HepG2 (cell line): Measurements from ENCODE around the gene POLR1E. TPM values are rescaled to one million over a fixed set of nuclear protein-coding genes. Genes with fewer than 3 reads are reported as not detected.

Experiments used
- AKAP8 ChIP-seq: sonication (generic); formaldehyde crosslinking; IDR thresholded peaks from 2 replicates; pipeline ENCODE4 v1.5.1; 2020; ENCODE audit warnings: mild to moderate bottlenecking, missing genetic modification reagents
- CREM ChIP-seq, 2 experiments: sonication (generic) in 1 of 2; formaldehyde crosslinking in 1 of 2; IDR thresholded peaks; 2 replicates each; pipeline versions ENCODE4 v1.4.0 to v1.6.1; 2016 to 2020; ENCODE audit warnings: antibody characterized with exemption in 1 of 2, mild to moderate bottlenecking in 1 of 2, missing genetic modification reagents in 1 of 2
- HNRNPK ChIP-seq: fragments of 200-400 bp; formaldehyde crosslinking; IDR thresholded peaks from 2 replicates; pipeline ENCODE4 v1.6.1; 2018; ENCODE audit warnings: low read length, low read depth, moderate library complexity, mild to moderate bottlenecking; ENCODE audit not compliant: poor library complexity, severe bottlenecking
- IRF9 ChIP-seq: sonication (generic); formaldehyde crosslinking; IDR thresholded peaks from 2 replicates; pipeline ENCODE4 v1.8.0; 2022; ENCODE audit warnings: missing genetic modification reagents, mild to moderate bottlenecking, borderline replicate concordance
- KMT2B ChIP-seq: IDR thresholded peaks from 2 replicates; pipeline ENCODE4 v1.6.1; 2016; ENCODE audit warnings: missing genetic modification reagents, missing compliant biosample characterization
- MAZ ChIP-seq, 2 experiments: sonication (generic) in 1 of 2; formaldehyde crosslinking in 1 of 2; IDR thresholded peaks; 2 replicates each; pipeline versions ENCODE4 v1.5.0 to v1.6.1; 2012 to 2020; ENCODE audit warnings: low read depth in 2 of 2, mild to moderate bottlenecking in 2 of 2, borderline replicate concordance in 1 of 2, improper control_type of control experiment in 1 of 2, low read length in 1 of 2, missing genetic modification reagents in 1 of 2, moderate library complexity in 1 of 2
- MED1 ChIP-seq: sonication (generic); formaldehyde crosslinking; IDR thresholded peaks from 2 replicates; pipeline ENCODE4 v1.4.0; 2020; ENCODE audit warnings: missing genetic modification reagents
- MTF2 ChIP-seq: sonication (generic); formaldehyde crosslinking; IDR thresholded peaks from 2 replicates; pipeline ENCODE4 v1.5.0; 2020; ENCODE audit warnings: missing genetic modification reagents, borderline replicate concordance
- NR0B2 ChIP-seq: sonication (generic); formaldehyde crosslinking; IDR thresholded peaks from 2 replicates; pipeline ENCODE4 v1.4.0; 2020; ENCODE audit warnings: mild to moderate bottlenecking, missing genetic modification reagents
- NR2C2 ChIP-seq: sonication (generic); formaldehyde crosslinking; IDR thresholded peaks from 2 replicates; pipeline ENCODE4 v1.4.0; 2020; ENCODE audit warnings: missing genetic modification reagents, mild to moderate bottlenecking, moderate library complexity, borderline replicate concordance
- RFXAP ChIP-seq: sonication (generic); formaldehyde crosslinking; IDR thresholded peaks from 2 replicates; pipeline ENCODE4 v1.4.0; 2020; ENCODE audit warnings: missing genetic modification reagents, borderline replicate concordance
- RXRB ChIP-seq: IDR thresholded peaks from 2 replicates; pipeline ENCODE4 v1.6.1; 2016; ENCODE audit warnings: borderline replicate concordance, missing genetic modification reagents, missing compliant biosample characterization
- STAG1 ChIP-seq: sonication (generic); formaldehyde crosslinking; IDR thresholded peaks from 2 replicates; pipeline ENCODE4 v1.4.0; 2020; ENCODE audit warnings: missing genetic modification reagents
- ZBTB14 ChIP-seq: sonication (generic); formaldehyde crosslinking; IDR thresholded peaks from 2 replicates; pipeline ENCODE4 v1.4.0; 2020; ENCODE audit warnings: missing genetic modification reagents
- ZFY ChIP-seq: sonication (generic); formaldehyde crosslinking; IDR thresholded peaks from 2 replicates; pipeline ENCODE4 v1.4.0; 2020; ENCODE audit warnings: missing genetic modification reagents
- ZNF33B ChIP-seq: sonication (generic); formaldehyde crosslinking; IDR thresholded peaks from 2 replicates; pipeline ENCODE4 v1.5.1; 2020; ENCODE audit warnings: mild to moderate bottlenecking, missing genetic modification reagents
- ZNF598 ChIP-seq: sonication (generic); formaldehyde crosslinking; IDR thresholded peaks from 2 replicates; pipeline ENCODE4 v1.5.1; 2020; ENCODE audit warnings: mild to moderate bottlenecking, missing genetic modification reagents, borderline replicate concordance
- polyA plus RNA-seq, 8 experiments: library from polyadenylated mRNA; depleted of rRNA in 3 of 8; stranded (reverse) in 7 of 8; unstranded in 1 of 8; fragments of >200 nt; fragmentation: Illumina TruSeq in 4 of 8; extraction: Trizol in 4 of 8; gene quantifications; 2 replicates each; pipeline versions ENCODE4 v1.2.1 to v1.2.3, GENCODE V29; 2011 to 2016; ENCODE audit warnings: low read depth in 4 of 8, missing spikeins in 1 of 8, mixed read lengths in 1 of 8; ENCODE audit not compliant: insufficient read depth in 1 of 8
- total RNA-seq, 5 experiments: library from RNA; depleted of rRNA; stranded (reverse); fragments of >200 nt; fragmentation: Illumina TruSeq; extraction: Trizol; gene quantifications; 2 replicates each; pipeline ENCODE4 v1.2.3, GENCODE V29; 2016; ENCODE audit warnings: low read depth in 1 of 5
- TF ChIP-seq, protein P1 (sequence below): sonication (generic); formaldehyde crosslinking; IDR thresholded peaks from 2 replicates; pipeline ENCODE4 v1.5.0; 2020; ENCODE audit warnings: missing genetic modification reagents

POLR1E gene
- total and polyA plus RNA-seq, 2 of the 13 experiments (the other 11 are each of a cell fraction or from before 2014, with no cell fraction given) = 23.0 to 37.8 TPM

DNA sequence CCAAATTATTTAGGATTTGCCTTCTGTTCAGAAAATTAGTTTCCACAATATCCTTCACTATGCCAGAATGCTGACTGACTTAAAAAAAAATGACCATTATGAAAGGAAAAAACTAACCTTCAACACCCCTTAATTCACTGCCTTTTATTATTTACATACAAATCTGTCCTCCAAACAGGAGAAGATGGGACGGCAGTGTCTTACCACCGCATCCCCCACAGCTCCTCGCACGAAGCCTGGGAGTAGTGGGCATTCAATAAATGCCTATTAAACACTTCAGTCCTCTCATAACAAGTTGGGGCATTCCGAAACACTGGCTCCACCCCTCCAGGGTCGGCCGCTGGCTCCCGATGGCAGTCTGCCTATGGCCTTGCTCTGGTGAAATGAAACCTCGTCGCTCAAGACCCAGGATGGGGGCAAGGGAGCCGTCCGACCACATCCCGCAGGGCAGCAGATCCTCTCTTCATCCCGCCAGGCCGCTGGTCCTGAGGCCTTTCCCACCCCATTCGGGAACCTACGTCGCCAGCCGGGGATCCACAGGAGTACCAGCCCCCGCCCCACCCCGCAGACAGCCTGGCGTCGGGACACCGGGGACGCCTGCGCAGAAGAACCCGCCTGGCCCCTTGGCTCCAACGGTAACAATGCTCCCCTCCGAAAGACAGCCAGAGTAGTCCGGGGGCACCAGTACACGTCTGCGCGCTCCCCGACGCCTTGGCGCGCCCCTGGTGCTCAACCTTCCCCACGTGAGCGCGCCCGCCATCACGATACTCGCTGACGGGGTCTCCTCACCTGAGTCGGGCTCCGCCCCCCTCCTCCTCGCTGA, 21.1 kb upstream of the POLR1E start (continued):
- TF ChIP-seq MTF2 = 0 out of 2 replicates have a peak, but pooled peaks have one; percentile 46
- 0 out of 2 replicates have a peak, but pooled peaks have one; percentile 49 for TF ChIP-seq RFXAP
- peak; percentile 81 for TF ChIP-seq ZFY
- TF ChIP-seq MAZ (IDR thresholded peaks at IDR 0.05; ENCODE audit: borderline replicate concordance, low read depth, low read length) = peak; percentile 41; the same call in 1 of the 2 replicates
- peak; percentile 60; the same call in 1 of the 2 replicates for TF ChIP-seq MAZ (CRISPR knock-in tag; IDR thresholded peaks at IDR 0.05; ENCODE audit: low read depth)
- TF ChIP-seq, protein P1, sequence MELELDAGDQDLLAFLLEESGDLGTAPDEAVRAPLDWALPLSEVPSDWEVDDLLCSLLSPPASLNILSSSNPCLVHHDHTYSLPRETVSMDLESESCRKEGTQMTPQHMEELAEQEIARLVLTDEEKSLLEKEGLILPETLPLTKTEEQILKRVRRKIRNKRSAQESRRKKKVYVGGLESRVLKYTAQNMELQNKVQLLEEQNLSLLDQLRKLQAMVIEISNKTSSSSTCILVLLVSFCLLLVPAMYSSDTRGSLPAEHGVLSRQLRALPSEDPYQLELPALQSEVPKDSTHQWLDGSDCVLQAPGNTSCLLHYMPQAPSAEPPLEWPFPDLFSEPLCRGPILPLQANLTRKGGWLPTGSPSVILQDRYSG (CRISPR knock-in tag) = 0 out of 2 replicates have a peak, but pooled peaks have one; percentile 63
- TF ChIP-seq MED1 = peak; percentile 16; the same call in 1 of the 2 replicates
- 0 out of 2 replicates have a peak, but pooled peaks have one; percentile 72 for TF ChIP-seq NR0B2
- no peak for TF ChIP-seq STAG1 (CRISPR knock-in tag)
- no peak for TF ChIP-seq CREM (IDR thresholded peaks at IDR 0.05)
- no peak for TF ChIP-seq CREM (CRISPR knock-in tag; IDR thresholded peaks at IDR 0.05)
- TF ChIP-seq ZBTB14 (CRISPR knock-in tag) = peak; percentile 86
- peak; percentile 9; the same call in 1 of the 2 replicates for TF ChIP-seq NR2C2 (CRISPR knock-in tag)
- peak; percentile 66; the same call in 1 of the 2 replicates for TF ChIP-seq AKAP8 (CRISPR knock-in tag)
- no peak for TF ChIP-seq RXRB
- peak; percentile 11 for TF ChIP-seq HNRNPK
- 0 out of 2 replicates have a peak, but pooled peaks have one; percentile 64 for TF ChIP-seq KMT2B (CRISPR knock-in tag)
- 0 out of 2 replicates have a peak, but pooled peaks have one; percentile 28 for TF ChIP-seq ZNF598 (CRISPR knock-in tag)
- 0 out of 2 replicates have a peak, but pooled peaks have one; percentile 26 for TF ChIP-seq ZNF33B (CRISPR knock-in tag)
- 0 out of 2 replicates have a peak, but pooled peaks have one; percentile 52 for TF ChIP-seq IRF9 (CRISPR knock-in tag)
